HL-60 (cell line): ENCODE data around the gene TBC1D5.

Experiments
- GABPA ChIP-seq: IDR thresholded peaks from 2 replicates; pipeline ENCODE4 v1.6.1; 2012; ENCODE audit warnings: low read depth
- TF ChIP-seq, protein P1 (sequence below): IDR thresholded peaks from one replicate; pipeline ENCODE4 v1.5.1; 2011; ENCODE audit warnings: low read length, control low read depth, inconsistent platforms; ENCODE audit not compliant: insufficient read depth

DNA sequence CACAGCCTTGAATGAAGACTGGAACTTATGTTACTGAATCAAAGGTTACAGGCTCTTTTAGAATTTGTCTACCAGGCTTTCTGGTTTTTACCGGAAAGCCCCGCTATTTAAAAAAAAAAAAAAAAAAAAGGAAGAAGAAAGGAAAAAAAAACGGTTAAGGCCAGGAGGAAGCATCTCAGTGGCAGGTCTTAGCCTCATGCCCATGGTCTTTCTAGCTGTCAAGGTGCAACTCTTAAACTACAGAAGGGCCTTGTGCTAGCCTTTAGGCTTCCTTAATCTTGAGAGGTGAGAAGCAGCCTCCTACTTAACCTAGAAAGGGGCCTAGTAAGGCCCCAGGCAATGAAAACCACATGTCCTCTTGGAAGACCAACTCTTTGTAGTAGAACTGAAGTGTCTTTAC lies 77.5 kb downstream of the TBC1D5 start:
- TF ChIP-seq, protein P1, sequence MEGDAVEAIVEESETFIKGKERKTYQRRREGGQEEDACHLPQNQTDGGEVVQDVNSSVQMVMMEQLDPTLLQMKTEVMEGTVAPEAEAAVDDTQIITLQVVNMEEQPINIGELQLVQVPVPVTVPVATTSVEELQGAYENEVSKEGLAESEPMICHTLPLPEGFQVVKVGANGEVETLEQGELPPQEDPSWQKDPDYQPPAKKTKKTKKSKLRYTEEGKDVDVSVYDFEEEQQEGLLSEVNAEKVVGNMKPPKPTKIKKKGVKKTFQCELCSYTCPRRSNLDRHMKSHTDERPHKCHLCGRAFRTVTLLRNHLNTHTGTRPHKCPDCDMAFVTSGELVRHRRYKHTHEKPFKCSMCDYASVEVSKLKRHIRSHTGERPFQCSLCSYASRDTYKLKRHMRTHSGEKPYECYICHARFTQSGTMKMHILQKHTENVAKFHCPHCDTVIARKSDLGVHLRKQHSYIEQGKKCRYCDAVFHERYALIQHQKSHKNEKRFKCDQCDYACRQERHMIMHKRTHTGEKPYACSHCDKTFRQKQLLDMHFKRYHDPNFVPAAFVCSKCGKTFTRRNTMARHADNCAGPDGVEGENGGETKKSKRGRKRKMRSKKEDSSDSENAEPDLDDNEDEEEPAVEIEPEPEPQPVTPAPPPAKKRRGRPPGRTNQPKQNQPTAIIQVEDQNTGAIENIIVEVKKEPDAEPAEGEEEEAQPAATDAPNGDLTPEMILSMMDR: no peak
- no peak for TF ChIP-seq GABPA
